ENCODE results near the gene RYR3.
"Not testable (repeated sequence)": the region's sequence is repeated elsewhere in the genome, so short reads cannot be mapped to it uniquely, and the experiment has no call there.

Gene RYR3

DNA sequence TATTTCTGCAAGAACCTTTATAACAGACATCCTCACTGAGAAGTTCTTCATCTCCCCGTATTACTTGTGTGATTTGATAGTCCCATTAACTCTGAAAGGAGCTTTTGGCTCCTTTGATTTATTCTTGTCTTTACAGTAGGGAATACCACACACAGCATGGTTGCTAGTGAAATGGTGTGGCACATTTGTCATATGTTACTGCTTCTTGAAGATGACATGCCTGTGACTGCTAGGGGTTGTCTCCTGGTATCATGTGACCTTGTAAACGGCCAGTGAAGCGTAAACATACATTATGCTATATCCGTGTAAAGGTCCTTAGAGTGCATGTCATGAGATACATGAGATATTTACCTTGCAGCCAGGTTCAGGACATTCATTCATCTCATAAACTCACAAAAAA is 197.9 kb downstream of the RYR3 start:
- DNase-seq (ENCODE audit: low read depth in 2 of 2) = no peak

DNA sequence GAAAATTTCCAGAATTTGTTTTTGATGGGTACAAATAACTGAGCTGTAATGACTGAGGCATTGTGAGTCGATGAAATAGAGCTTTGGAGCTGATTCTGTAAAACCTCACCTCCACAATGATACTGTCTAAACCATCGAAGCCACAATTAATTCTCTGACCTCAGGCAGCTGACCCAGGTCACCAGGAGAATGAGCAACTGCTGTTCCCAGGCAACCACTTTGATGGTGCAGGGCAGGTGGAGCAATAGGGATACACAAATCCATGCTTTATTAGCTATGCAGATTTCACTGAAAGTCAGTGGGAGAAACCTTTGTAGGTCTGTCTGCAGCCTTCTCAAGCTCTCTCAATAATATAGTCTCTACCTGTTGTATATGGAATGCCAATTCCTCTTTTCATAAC is 204.4 kb downstream of the RYR3 start:
- DNase-seq (ENCODE audit: low read depth in 2 of 2) = no peak

DNA sequence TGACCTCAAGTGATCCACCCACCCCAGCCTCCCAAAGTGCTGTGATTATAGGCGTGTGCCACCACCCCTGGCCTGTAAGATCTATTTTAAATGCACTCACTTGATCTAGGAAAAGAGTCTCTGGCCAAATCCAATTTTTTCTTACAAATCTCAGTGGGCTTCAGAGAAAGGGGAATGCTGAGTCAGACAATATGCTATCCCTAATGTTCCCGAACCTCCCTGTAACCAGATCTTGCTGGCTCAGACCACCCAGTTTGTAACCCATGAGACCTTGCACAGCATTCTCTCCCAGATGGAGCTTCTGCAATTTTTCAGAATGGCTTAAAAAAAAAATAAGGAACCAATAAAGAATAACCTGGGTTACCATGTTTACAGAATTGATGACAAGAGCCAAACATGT is 205.8 kb downstream of the RYR3 start:
- no peak for DNase-seq (ENCODE audit: low read depth in 2 of 2)

DNA sequence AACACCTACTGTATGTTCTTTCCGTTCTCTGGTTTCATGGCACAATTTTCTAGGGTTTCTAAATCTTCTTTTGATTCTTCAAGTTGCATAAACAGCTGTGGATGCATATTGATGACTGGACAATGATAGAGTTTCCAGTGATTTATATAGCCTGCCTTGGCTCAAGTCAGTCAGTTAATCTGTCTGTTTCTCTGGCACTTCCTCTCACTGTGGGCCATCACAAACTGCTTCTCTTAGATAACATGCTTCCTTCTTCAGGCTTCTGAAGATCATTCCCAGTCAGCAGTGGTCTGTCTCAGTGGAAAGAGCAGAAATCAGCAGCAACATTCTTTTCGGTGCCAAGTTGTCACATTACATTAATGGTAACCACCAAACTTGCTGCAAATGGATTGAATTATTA is 207.2 kb downstream of the RYR3 start:
- DNase-seq (ENCODE audit: low read depth in 2 of 2) = no peak

DNA sequence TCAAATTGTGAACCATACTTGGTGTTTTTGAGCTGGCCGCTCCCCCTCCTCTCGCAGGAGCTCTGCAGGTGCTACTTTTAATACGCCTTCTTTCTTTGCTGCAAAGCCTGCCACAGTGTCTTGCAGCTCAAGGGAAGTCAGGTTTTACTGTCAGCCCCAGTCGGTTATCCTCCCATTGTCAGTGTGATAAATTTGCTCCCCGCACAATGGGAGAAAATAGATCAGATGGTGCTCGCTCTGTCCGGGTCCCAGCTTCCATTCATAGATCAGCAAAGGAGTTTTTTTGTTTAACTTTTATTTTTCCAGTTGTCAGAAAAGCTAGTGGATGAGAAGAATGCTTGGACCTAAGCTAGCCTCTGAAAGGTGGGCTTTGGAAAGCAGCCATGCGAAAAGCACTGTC is 207.7 kb downstream of the RYR3 start:
- no peak for DNase-seq (ENCODE audit: low read depth in 2 of 2)

DNA sequence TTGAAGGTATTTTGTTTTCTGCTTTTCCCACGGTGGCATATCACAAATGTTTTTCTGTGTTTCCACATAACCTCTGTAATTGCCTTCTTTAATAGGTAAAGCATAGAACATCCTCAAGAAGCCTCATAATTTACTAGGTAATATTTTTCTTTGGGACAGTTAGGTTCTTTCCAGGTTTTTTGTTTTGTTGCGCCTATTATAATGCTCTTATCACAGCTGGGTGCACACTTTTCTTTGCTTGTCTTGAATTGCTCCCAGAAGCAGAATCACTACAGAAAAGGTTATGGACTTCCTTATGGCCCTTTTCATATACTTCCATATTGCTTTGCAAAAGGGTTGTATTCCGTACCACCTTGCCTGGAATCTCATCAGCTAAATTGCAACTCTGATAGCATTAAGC is 213.5 kb downstream of the RYR3 start:
- DNase-seq (ENCODE audit: low read depth in 2 of 2) = no peak

DNA sequence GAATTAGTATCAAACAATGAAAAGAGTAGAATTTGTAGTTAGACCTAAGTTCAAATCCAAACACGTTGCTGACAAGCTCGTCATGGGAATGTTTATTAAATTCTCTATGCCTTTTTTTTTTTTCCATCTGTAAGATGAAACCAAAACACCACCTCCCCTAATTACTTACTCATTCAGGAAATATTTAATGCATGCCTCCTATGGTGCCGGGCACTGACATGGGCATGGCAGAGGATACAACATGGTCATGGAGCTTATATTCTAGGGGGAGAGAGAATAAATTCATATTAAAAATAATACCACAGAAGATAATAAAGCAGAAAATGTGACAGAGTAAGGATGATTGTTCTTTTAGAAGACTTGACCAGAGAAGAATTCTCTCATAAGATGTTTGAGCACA is 215.8 kb downstream of the RYR3 start:
- DNase-seq (ENCODE audit: low read depth in 2 of 2) = no peak

DNA sequence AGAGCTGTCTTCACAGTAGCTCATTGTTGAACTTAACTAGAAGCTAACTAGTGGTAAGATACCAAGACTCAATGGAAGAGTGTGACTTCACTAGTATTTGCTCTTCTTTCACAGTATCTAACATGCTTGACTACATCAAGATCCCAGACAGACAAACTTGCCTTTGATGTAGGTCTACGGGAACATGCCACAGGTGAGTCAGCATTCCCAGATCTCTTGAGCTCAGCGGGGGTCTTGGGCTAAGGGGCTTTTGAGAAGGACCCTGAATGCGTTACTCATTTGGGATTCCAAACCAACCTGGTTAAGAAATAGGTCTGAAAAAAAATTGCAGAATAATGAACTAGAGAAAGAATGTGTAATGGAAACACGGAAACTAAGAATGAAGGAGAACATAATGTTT is 222.4 kb downstream of the RYR3 start:
- no peak for DNase-seq (ENCODE audit: low read depth in 2 of 2)

DNA sequence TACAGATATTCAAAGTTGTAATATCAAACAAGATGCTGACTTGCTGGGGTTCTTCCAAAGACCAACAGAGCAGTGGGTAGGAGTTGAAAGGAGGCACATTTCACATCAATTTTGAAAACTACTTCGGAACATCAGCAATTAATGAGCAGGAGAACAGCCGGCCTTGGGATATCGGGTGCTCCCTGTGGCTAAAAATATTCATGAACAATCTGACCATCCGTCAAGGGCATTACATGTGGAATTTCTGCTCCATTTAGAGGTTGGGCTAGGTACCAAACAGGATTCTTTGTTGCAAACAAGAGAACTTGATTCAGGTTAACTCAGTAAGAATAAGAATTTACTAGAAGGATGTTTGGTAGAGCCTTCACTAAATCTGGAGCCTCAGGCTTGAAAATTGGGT is 223.9 kb downstream of the RYR3 start:
- DNase-seq (ENCODE audit: low read depth in 2 of 2) = no peak

DNA sequence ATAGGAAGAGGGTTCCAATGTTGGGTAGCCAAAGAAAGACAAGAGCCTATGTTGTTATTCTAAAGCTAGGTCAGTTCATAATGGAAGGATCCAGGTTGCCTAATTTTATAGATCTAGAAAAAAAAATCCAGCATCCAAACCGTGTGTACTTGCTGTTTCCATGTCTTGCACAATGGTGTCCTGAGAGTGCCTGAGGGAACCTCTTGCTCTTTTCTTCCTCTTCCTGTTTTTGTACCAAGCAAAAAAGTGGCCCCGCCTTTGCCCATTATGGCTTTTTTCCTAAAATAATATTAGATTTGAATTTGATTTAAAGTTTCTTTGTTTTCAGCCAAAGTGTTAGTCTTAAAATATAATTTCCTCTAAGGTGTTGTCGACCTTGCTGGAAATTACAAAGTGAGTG is 224.4 kb downstream of the RYR3 start:
- DNase-seq (ENCODE audit: low read depth in 2 of 2) = no peak

DNA sequence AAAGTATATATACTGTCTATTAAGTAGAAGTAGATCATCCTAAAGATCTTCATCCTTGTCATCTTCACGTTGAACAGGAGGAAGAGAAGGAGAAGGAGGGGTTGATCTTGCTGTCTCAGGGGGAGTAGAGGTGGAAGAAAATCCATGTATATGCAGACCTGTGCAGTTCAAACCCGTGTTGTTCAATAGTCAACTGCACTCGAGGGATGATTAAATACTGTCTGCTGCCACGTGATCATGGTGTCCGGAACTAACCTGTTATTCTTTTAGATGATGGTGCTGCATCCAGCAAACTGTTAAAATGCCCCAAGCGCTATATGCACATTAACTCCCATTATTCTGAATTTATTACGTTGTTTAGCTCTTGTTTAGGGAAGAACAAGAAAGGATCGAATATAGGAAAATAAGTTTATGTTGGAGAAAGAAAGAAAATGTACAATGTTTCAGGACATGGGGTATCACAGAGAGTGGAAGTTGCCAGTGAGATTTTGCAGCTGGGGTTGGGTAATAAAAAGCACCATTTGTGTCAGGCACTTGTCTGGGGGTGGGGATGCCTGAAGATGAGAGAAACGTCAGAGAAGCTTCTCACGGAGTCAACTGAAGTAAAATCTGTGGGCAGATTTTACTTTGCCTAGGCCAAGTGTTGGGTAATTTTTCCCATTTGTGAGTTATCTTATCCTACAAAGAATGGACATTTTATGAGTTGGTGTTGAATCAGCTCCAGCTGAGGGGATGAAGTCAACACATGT is 229.2 kb downstream of the RYR3 start:
- DNase-seq (ENCODE audit: low read depth in 2 of 2) = no peak

DNA sequence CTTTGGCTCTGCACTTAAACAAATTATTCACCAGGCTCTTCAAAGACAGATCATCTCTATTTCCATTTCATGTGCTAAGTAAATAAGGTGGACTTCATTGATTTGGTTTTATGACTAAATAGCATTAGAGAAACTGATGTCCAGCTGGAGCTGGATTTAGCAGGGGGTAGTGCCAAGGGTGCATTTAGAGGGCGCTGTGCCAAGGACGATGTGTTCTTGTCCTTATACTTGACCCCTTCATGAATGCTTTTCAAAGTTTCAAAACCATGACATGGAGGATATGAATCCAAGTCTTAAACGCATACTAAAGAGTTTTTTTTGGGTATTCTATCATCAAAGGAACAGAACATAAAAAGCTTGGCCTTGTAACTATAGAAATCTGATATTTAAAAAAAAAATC is 233.2 kb downstream of the RYR3 start:
- DNase-seq (ENCODE audit: low read depth in 2 of 2) = no peak

DNA sequence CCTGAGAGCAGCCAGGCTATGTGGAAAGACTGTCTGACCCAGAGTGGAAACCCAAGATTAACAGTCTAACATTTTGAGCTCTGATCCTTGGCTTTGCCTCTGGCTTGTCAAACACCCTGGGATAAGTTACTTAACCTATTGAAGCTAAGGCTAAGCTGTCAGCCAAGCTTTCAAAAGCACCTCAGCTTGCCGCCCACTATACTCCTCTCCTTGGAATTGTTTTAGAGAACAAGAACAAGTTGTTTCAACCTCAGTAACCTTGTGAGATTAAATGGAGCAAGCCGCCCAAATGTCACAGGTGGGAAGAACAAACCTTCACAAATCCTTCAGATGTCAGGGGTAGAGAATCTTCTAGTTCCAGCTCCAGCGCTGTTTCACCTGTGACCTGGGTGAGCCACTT is 235.1 kb downstream of the RYR3 start:
- DNase-seq (ENCODE audit: low read depth in 2 of 2) = no peak

DNA sequence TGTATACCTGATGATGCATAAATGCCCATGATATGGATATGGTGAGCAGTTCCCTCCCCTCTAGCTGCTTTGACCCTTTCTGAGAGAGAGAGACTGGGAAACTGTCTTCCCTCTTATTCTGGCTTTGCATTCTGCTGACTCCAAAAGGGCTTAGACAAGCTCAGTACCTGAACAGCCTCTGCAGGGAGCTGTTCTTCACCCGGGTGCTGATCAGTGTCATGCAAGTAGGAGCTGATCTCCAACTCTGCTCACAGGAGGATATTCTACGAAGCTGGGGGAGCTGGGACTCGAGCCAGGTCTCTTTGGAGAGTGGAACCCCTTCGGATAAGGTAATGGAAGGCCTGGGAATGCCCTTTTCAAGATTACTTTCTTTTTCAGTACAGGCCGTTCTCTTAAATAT is 237.1 kb downstream of the RYR3 start:
- DNase-seq (ENCODE audit: low read depth in 2 of 2) = no peak

DNA sequence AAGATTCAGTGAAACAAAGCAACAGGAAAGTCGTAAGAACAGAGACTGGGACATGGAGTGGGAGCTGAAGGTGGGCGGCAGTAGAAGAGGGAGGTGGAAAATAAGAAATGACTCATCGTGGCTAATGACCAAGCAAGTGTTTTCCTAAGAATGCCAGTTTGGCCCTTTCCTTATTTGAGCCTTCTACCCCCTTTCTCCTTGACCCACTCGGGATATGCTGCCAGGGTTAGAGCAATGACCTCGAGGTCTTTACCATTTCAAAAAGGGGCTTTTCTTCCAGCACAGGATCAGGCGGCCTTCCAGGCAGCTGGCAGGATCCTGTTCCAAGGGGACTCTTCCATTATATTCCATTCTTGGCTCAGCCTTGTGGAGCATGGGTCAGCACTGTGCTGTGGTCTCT is 241.1 kb downstream of the RYR3 start:
- no peak for DNase-seq (ENCODE audit: low read depth in 2 of 2)

DNA sequence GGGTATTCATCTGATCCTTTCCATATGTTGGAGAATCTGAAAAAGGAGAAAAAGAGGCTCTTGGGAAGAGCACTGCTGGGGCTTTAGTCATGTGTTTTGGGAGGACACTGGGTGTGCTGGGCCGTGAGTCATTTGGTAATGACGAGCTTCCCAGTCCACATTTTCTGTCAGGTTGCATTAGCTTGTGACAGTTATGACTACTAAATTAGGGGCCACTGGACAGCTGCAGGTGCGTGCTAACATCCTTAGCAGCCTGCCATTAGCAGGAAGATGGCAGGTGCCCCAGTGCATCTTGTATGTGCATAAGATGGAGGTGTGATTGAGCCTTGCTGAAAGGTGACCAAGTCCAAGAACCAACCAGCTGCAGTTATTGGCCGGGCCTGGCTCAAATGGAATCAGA is 242.4 kb downstream of the RYR3 start:
- no peak for DNase-seq (ENCODE audit: low read depth in 2 of 2)

DNA sequence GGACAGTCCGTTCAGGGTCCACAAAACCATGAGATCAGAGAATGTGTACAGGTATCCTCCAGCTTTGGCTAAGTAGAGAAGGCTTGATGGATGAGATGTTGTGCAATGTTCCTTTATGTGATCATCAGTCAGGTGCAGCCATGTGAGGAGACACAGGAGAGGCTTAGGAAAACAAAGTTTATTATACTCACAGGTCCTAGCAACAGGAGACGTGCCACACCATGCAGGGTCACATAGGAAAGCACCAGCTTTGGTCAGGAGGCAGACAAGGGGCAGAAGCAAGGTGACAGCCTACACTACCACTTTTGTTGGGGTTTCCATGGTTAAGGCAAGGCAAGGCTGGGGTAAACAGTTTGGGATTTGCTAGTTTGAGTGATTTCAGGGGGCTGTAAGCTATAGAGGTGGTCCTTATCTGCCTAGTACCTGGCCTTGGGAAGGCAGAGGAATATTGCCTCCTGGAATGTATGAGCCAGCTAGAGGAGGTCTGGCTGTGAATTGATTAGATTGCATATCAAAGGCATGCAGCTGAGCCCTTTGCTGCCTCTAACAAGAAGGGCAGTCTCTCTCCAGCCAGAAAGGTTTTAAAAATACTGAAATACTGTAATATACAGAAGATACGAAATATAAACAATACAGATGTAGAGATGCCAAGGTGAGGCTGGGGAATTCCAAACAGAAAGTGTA is 248.6 kb downstream of the RYR3 start:
- no peak for DNase-seq (ENCODE audit: low read depth in 2 of 2)

DNA sequence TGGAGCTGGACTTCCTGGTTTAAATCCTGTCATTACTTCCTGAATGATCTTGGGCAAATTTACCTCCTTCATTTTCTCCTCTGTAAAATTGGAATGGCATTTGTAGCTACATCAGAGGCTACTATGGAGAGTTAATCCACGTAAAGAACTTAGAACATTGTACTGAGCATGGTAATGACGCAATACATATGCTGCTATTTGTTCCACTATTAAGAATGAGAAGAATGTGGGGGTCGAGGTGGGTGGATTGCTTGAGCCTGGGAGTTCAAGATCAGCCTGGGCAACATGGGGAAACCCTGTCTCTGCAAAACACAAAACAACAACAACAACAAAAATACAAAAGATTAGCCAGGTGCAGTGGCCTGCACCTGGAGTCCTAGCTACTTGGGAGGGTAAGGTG is 250.6 kb downstream of the RYR3 start:
- no peak for DNase-seq (ENCODE audit: low read depth in 2 of 2)

DNA sequence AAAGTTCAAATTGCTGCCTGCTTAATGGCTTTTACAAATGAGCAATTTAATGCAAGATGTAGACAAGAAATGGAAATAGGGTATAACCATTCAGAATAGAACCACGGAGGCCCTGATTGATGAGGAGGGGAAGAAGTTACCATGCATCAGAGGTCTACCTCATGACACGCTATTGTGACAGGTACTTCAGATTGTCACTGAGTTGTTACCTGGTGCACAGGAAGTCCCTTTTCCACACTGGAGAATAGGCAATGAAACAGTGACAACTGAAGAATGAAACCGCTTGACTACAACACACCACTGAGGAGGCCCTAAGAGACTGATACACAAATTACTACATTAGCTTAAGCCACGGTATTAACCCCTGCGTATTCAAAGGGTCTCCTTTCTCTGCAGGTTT is 251.2 kb downstream of the RYR3 start:
- DNase-seq (ENCODE audit: low read depth in 2 of 2) = no peak

DNA sequence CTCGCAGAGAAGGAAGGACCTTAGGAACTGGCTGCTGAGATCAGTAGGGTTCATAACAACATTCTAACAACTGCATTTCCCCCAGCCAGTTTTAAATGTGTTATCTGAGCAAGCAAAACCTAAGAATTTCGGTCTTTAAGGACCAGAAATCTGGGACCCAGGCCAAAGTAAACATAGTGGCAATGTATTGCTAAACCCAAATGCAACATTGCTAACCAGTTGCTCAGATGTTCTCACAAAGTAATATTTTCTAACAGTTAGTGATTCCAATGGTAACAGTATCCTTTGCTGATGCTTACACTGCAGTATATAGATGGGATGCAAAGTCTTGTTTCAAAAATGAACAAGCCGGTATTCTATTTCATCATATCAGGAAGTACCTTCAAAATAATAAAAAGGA is 254.3 kb downstream of the RYR3 start:
- DNase-seq (ENCODE audit: low read depth in 2 of 2) = no peak

DNA sequence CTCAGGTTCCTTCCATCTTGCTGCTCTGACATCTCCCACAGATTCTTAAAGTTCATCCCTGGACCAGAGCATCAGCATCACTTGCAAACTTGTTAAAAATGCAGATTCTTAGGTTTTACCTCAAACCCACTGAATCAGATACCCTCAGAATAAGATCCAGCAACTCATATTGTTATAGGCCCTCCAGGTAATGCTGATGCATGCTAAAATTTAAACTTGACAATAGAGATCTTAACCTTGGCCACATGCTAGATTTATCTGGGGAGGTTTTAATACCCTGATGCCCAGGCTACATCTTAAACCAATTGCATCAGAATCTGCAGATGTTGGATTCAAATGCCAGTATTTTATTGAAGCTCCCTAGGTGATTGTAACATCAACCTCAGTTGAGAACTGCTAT is 256.9 kb downstream of the RYR3 start:
- no peak for DNase-seq (ENCODE audit: low read depth in 2 of 2)

DNA sequence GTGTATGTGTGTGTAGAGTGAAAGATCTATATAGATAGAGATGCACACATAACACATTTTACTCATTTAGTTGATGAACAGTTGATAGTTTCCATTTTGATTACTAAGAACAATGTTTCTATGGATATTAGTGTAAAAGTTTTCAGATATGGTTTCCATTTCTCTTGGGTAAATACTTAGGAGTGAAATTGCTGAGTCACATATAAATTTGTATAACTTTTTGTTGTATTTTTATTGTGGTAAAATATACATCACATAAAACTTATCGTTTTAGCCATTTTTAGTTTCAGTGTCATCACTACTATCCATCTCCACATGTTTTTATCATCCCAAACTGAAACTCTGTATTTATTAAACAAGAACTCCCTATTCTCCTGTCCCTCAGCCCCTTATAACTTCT is 258.3 kb downstream of the RYR3 start:
- DNase-seq (ENCODE audit: low read depth in 2 of 2) = no peak

DNA sequence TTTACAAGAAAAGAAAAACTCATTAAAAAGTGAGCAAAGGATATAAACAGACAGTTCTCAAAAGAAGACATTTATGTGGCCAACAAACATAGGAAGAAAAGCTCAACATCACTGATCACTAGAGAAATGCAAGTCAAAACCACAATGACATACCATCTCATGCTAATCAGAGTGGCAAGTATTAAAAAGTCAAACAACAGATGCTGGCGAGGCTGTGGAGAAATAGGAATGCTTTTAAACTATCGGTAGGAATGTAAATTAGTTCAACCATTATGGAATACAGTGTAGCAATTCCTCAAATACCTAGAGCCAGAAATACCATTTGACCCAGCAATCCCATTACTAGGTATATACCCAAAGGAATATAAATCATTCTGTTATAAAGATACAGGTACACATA is 267.1 kb downstream of the RYR3 start:
- DNase-seq (ENCODE audit: low read depth in 2 of 2) = not testable (repeated sequence)

DNA sequence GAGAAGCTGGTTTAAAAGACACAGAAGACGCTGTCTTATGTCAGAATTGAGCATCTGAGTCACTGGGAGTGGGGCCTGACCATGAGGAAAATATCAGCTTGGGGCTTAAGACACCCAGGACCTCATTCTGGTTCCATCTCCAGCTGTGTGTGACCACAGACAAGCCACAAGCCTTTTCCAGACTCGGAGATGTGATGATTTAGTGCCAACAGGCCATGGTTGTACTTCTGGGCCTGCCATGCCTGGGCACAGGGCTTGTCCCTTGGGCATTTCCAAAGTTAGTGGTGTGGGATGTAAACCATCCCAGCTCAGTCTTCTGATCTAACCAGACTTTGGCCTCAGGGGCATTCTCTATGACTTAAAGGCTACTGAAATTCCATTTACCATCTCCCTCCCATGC is 269.8 kb downstream of the RYR3 start:
- no peak for DNase-seq (ENCODE audit: low read depth in 2 of 2)
